ENCODE results near the gene ALK.

DNA sequence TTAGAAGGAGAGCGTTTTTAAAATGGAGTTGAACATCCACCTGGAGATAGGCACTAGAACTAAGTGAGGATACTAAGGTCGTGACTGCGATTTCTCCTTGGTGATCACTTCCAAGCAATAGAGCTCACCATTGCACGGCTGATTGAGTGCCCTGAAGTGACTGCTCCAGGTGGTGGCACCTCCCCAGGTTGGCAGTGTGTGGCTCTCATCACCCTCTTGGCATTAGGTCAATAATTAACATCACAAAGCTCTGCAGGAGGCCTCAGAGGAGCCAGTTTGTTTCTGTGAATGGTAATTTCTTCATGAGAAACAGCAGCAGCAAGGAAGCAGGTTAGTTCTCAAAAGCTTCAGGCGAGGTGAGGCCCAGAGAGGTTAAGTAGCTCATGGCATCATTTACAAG, 546.6 kb downstream of the ALK start:
- TF ChIP-seq, protein P1, sequence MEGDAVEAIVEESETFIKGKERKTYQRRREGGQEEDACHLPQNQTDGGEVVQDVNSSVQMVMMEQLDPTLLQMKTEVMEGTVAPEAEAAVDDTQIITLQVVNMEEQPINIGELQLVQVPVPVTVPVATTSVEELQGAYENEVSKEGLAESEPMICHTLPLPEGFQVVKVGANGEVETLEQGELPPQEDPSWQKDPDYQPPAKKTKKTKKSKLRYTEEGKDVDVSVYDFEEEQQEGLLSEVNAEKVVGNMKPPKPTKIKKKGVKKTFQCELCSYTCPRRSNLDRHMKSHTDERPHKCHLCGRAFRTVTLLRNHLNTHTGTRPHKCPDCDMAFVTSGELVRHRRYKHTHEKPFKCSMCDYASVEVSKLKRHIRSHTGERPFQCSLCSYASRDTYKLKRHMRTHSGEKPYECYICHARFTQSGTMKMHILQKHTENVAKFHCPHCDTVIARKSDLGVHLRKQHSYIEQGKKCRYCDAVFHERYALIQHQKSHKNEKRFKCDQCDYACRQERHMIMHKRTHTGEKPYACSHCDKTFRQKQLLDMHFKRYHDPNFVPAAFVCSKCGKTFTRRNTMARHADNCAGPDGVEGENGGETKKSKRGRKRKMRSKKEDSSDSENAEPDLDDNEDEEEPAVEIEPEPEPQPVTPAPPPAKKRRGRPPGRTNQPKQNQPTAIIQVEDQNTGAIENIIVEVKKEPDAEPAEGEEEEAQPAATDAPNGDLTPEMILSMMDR (IDR thresholded peaks at IDR 0.05): no peak
- TF ChIP-seq POLR2A (IDR thresholded peaks at IDR 0.05): no peak
